DMS 273 (cell line): ENCODE results near the gene GPR150.
"Not testable (repeated sequence)": the region's sequence is repeated elsewhere in the genome, so short reads cannot be mapped to it uniquely, and the experiment has no call there.

Experiments used
- DNase-seq: peaks from one replicate; lab custom pipeline; 2025; ENCODE audit not compliant: unreplicated experiment; lab: John Stamatoyannopoulos, UW

Gene GPR150

DNA sequence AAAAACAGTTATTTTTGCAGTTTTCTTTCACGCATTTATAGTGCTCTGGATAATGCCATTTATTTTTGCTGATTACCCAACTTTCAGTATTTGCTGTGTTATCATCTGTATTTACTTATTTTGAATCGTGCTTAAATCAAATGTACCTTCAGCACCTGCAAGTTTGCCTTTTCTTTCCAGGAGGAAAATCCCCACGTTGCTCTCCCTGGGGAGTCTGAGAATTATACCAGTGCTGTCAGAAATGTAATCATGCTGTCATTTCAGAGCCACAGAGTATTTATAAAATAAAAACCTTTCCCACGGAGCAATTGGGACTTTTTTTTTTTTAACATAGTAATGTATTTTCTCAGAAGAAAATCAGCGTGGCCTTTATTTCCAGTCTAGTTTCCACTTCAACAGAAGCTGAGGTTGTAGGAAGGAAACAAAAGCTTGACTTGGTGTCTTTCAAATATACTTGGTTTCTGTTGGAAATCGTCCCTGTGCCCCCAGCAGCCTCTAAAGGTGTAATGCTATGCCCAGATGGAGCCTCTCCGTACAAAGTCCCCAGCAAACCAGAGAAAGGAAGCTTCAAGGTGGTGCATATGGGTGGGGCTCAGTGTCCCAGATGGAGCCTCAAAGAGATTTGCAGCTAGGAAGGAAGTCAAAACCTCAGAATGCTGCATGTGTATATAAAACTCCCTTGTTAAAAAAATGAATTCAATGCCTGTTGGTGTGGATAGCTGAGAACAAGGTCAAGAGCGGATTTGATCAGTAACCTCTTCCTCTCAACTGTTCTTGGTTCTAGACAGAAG lies 2.1 kb downstream of the GPR150 start:
- no peak for DNase-seq

DNA sequence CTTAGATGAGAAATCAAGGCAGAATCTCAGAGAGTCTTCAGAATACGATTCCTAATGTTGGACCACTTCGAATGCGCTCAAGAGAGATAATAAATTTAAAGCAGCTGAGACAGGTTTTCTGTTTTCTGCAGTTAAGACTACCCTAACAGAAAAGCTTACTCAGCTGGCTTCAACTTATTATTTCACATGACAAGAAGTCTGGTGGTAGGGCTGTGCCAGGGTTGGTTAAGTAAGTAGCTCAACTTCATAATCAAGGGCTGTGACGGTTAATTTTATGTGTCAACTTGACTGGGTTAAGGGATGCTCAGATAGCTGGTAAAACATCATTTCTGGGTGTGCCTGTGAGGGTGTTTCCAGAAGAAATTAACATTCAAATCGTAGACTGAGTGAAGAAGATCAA lies 3.8 kb downstream of the GPR150 start:
- DNase-seq = no peak

DNA sequence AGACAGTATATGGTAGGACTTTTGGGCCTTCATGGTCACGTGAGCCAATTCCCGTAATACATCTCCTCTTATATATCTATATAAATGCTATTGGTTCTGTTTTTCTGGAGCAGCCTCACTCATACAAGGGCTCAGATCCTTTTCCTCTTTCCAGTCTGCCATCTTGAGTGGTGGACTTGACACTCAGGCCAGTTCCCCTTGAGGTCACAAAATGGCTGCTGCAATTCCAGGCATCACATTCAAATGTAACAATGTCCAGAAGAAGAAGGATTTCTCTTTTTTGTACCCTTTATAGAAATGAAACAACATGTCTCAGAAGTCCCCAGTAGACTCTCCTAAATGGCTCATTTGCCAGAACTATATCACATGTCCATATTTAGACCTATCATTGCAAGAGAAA lies 4.5 kb downstream of the GPR150 start:
- DNase-seq = no peak

DNA sequence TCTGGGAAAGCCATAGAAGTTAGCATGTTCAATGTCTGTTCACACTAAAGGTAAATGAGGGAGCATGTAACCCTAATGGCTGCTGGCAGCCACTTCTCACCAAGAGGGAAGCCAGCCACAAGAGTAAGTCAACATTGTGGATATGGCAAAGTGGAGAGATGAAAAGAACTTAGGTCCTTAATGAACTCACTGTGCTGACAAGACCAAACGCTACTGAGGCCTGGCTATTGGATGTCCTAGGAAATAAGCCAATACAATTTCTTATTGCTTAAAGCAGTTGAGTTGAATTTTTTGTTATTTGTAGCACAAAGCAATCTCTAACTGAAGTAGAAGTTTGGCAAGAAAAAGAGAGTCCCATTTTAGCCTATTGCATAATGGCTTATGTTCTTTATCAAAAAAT lies 6.8 kb downstream of the GPR150 start:
- DNase-seq = no peak

DNA sequence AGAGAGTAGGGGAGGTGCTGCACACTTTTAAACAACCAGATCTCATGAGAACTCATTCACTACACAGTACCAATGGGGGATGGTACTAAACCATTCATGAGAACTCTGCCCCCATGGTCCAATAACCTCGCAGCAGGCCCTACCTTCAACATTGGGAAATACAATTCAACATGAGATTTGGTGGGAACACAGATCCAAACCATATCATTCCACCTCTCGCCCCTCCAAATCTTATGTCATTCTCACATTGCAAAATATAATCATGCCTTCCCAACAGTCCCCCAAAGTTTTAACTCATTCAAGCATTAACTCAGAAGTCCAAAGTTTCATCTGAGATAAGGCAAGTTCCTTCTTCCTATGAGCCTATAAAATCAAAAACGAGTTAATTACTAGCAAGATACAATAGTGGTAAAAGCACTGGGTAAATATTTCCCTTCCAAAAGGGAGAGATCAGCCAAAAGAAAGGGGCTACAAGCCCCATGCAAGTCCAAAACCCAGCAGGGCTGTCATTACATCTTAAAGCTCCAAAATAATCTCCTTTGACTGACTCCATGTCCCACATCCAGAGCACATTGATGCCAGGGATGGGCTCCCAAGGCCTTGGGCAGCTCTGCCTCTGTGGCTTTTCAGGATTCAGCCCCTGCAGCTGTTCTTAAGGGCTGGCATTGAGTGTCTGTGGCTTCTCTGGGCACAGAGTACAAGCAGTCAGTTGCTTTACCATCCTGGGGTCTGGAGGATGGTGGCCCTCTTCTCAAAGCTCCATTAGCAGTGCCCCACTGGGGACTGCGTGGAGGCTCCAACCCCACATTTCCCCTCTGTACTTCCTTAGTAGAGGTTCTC lies 8.3 kb downstream of the GPR150 start:
- no peak for DNase-seq

DNA sequence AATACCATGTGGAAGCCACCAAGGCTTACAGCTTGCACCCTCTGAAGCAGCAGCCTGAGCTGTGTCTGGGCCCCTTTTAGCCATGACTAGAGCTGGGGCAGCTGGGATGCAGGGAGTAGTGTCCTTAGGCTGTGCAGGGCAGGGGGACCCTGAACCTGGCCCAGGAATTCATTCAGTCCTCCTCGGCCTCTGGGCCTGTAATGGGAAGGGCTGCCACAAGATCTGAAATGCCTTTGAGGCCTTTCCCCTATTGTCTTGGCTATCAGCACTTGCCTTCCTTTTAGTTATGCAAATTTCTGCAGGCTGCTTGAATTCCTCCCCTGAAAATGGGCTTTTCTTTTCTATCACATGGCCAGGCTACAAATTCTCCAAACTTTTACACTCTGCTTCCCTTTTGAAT lies 9.0 kb downstream of the GPR150 start:
- no peak for DNase-seq

DNA sequence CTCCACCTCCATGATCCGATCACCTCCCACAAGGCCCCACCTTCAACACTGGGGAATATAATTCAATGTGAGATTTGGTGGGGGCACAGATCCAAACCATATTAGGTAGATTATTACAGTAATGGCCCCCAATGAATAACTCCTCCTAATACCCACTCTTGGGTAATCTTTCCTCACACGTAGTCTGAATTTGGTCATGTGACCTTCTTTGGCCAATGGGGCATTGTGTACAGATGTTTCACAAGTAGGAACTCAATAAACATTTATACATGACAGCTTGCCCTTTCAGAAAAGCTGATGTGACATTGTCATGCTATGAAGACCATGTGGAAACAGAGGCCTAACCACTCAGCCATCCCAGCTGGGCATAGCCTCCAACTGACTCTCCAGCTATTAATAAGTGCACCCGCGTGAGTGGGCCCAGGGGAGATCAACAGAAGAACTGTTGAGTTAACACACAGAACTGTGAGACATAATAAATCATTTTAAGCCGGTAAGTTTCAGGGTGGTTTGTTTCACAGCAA lies 10.6 kb downstream of the GPR150 start:
- DNase-seq = no peak

DNA sequence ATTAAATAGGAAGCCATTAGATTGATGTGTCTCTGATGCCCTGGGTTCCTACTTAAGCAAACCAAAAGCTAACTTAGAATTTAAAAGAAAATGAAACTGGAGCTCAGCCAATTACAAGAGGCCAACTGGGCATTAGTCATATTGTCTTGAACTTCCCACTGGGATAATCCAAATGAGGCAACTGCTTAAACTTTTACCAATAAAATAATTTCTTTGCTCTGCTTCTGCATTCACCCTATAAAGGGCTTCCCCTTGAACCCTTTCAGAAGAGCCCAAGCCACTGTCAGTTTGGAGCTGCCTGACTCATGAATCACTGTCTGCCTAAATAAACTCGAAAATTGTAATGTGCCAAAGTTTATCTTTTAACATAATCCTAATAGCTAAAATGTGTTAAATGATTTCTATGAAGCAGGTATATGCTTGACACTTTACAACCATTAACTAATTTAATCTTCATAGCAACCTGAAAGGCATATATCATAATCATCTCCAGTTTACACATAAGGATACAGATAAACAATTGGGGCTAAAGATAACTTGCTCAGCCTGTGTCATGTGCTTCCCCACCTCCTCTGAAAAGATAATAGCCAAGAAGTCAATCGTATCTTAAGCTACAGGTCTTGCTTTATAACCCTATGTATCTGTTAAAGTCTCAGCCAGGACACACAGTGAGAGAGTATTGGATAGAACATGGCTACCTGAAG lies 11.5 kb downstream of the GPR150 start:
- DNase-seq = peak; percentile 20

DNA sequence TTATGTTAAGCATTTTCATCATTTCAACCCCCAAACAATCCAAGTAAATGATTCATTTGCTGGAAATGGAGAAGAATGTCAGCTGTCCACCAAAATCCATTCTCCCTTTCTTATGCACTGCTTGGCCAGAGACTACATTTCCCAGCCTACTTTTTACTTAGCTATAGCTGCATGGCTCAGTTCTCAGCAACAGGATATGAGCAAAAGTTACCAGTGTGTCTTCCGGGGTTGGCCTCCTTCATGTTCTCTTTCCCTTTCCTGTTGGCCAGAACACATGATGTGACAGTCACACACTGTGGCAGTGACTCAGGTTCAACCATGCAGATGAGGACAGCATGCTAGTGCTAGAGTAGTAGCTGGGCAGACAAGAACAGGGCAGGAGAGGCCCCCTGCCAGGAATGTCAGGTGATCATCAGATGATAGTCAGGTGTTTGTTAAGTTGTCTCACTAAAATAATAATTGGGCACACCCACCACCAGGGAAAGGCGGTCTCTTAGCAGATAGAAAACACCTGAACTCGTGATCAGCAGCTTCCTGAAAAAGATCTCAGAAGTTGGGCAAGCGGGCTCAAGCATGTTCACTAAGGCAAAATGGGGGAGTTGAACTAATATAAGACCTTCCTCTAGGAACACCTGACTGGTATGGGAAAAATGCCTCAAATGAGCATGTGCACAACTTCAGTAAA lies 12.2 kb downstream of the GPR150 start:
- DNase-seq = no peak

DNA sequence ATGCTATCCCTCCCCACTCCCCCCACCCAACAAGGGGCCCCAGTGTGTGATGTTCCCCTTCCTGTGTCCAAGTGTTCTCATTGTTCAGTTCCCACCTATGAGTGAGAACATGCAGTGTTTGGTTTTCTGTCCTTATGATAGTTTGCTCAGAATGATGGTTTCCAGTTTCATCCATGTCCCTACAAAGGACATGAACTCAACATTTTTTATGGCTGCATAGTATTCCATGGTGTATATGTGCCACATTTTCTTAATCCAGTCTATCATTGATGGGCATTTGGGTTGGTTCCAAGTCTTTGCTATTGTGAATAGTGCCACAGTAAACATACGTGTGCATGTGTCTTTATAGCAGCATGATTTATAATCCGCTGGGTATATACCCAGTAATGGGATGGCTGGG lies 13.1 kb downstream of the GPR150 start:
- DNase-seq = not testable (repeated sequence)

DNA sequence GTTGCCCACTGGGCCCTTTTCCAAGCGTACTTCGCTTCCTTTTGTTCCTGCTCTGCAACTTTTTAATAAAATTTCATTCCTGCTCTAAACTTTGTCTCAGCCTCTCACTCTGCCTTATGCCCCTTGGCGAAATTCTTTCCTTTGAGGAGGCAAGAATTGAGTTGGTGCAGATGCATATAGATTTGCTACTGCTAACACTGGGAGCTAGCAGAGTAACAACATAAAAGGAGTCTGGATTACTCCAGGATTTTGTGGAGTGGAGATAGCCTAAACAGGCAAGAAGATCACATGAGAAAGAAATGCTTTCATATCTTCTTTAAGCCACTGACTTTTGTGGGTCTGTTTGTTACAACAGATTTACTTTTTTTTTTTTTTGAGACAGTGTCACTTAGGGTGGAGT lies 13.8 kb downstream of the GPR150 start:
- DNase-seq = no peak

DNA sequence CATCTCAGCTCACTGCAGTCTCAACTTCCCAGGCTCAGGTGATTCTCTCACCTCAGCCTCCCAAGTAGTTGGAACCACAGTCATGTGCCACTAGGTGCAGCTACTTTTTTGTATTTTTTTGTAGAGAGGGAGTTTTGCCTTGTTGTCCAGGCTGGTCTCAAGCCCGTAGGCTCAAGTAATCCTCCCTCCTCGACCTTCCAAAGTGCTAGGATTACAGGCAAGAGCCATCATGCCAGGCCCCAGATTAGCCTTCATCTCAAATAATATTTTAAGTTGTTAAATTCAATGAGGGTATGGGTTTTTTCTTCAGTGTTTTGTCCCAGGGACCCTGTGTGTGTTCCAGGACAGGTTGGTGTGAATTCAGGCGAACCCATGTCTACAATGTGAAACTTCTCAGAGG lies 14.2 kb downstream of the GPR150 start:
- no peak for DNase-seq

DNA sequence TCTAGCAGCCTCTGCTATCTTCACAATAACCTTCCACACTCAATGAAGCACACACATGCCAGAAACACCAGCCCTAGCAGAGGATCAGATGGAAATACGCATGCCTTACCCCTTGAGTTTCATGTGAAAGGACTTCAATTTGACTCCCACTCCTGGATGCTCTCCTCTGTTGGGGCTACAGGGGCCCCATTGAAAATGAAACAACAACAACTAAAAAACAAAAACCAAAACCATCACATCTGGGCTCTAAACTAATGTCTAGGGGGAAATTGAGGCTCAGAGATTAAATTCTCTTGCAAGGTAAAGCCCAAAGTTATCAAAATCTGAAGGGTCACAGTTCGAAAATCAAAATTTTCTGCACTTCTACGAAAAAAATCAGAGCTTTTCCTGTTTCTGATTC lies 18.7 kb downstream of the GPR150 start:
- DNase-seq = no peak

DNA sequence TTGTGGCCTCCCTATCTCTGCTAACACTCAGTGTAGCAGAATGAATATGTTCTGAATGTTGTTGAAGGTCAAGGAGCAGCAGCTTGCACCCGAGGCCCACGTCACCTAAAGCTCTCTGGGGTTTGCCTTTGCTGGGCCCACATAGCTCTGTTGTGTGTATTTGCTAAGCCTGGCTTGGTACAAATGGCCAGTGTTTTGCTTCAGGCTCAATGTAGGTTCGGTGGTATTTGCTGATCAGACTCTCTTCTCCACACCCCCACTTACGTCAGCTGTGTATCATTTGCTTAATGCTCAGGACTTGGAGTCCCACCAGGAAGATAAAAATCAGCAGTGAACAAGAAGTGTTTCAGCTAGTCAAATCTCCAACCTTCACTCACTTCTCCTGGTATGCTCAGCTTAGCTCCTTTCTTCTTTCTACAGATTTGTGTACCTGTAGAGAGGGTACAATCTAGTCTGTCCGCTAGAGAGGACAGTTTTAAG lies 21.9 kb downstream of the GPR150 start:
- no peak for DNase-seq

DNA sequence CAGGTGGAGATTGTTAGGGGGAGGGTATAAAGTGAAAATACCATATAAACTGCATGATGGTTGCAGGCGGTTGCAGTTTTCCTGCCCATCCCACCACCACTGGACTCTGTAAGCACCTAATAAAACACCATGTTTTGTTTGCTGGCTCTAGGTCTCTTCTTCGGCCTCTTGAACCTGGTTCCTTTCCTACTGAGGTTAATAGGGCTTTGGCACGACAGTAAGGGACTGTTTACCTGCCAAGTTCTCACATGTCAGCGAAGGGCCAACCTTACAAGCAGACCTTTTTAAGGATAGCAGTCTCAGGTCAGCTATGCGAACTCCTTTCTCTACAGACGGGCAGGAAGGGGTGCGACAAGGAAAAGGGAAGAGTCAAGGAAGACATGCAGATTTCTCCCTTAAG lies 23.3 kb downstream of the GPR150 start:
- DNase-seq = no peak

DNA sequence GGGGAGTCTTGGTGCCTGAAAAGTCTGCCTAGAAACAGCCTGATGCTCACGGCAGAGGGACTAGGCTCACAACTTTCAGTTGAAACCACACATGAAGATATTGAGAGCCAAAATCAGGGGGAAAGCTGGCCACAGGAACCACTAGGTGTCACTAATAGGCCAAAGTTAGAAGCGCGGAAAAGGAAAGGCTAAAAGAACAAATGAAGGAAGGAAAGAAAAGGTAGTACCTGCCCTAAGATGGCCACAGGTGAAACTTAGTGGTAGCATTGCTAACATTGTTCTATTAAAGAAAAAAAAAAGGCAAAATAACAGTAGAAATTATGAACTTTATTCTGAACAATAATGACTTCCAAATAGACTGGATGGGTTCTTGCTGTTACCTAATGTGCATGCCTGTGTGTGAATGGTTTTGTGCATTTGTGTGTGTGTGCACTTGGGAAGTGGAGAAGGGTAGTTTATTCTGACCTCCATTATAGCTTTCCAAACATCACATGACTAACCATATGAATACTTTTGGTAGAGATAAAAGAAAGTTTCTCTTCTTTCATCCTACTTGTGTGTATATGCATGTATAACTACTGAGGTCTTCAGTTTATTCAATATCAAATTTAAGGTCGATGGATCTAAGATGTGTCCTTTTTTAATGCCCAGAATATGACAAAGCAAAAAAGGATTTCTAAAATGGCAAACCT lies 24.6 kb downstream of the GPR150 start:
- peak; percentile 83 for DNase-seq

DNA sequence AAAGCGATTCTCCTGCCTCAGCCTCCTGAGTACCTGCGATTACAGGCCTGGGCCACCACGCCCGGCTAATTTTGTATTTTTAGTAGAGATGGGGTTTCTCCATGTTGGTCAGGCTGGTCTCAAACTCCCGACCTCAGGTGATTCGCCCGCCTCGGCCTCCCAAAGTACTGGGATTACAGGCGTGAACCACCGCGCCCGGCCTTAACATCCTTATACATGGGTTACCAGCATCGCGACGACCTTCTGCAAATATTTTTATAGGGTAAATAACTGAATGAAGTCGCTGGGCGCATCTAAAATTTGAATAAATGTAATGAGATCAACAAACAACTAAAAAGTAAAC lies 26.3 kb downstream of the GPR150 start:
- not testable (repeated sequence) for DNase-seq

DNA sequence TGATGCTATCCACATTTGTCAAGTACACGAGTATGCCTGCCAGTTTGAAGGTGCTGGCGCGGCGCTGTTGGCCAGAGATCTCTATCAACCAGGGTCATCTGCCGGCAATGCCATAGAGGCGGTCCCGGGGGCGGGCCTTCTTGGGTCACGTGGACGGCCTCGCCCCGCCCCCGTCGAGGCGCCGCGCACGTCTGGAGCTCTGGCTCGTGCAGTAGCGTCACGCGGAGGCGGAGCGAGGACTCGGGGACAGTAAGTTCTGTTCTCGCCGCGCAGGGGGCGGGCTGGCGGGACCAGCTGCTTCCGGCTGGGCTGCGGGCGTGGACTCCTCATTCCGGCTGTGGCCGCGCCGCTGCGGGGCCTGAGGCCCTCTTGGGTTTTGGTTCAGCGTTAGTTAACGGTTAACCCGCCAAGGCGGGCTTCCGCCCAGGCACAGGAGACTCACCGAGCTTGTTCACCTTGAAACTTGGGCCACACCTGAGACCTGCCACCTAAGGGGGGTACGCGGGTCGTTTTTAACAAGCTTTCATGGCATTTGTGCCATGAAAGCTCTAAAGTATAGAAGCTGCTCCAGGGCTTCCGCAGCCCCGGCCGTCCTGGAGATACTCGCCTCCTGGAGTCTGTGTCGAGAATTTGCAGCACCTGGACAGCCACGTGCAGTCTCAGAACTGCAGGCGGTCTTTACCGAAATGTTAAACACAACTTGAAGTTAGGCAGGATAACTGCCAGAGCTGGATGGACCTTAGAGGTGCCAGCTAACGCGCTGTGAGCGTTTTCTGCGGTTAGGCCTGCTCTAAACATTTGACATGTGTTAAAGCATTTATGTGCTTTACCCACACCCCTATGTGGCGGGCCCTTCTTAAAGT lies 26.9 kb downstream of the GPR150 start, which contains the start of gene RFESD:
Gene RFESD (plus strand): TSS at position 209 of the 863 bp plus-strand sequence. CDS start 5,495 bp downstream, outside the sequence.
- peak; percentile 99 for DNase-seq
